Vagina (tissue), 2 donors: ENCODE measurements around the gene LTV1. TPM values are rescaled to one million over a fixed set of nuclear protein-coding genes. Genes with fewer than 3 reads are reported as not detected.
A peak's percentile ranks its signal among the peaks of the same experiment; 100 is the strongest.
"Not testable (repeated sequence)": the region's sequence is repeated elsewhere in the genome, so short reads cannot be mapped to it uniquely, and the experiment has no call there.

ENCODE experiments used
- DNase-seq, 2 donors: peaks; one replicate each; pipeline ENCODE4 v3.0.0-alpha.2; 2017; ENCODE audit errors: extremely low spot score in 2 of 2
- H3K27ac ChIP-seq: fragments of 200-600 bp; sonication (generic); one replicate; pipeline ENCODE4 v1.5.1; 2019
- H3K27me3 ChIP-seq: fragments of 200-600 bp; sonication (generic); one replicate; pipeline ENCODE4 v1.5.1; 2019
- H3K36me3 ChIP-seq, 2 donors: fragments of 200-600 bp; sonication (generic); one replicate each; pipeline ENCODE4 v1.5.1; 2017 to 2019
- H3K4me1 ChIP-seq: fragments of 200-600 bp; sonication (generic); one replicate; pipeline ENCODE4 v1.5.1; 2019
- H3K4me3 ChIP-seq, 2 donors: fragments of 200-600 bp; sonication (generic); 1 replicate in 1 of 2; 2 replicates in 1 of 2; pipeline ENCODE4 v1.5.1; 2016 to 2019
- H3K9me3 ChIP-seq: fragments of 200-600 bp; sonication (generic); one replicate; pipeline ENCODE4 v1.5.1; 2019
- CTCF ChIP-seq, 3 experiments: fragments of 450-650 bp in 2 of 3; fragments of 200-600 bp in 1 of 3; sonication (generic) in 1 of 3; IDR thresholded peaks; one replicate each; pipeline ENCODE4 v1.5.1; 2017 to 2019; ENCODE audit warnings: antibody characterized with exemption in 3 of 3, mild to moderate bottlenecking in 2 of 3, moderate library complexity in 2 of 3
- POLR2A ChIP-seq, 2 donors: fragments of 450-650 bp; IDR thresholded peaks; one replicate each; pipeline ENCODE4 v1.6.1; 2017; ENCODE audit warnings: antibody characterized with exemption in 2 of 2, mild to moderate bottlenecking in 2 of 2, moderate library complexity in 2 of 2
- POLR2AphosphoS5 ChIP-seq, 2 donors: sonication (generic); formaldehyde crosslinking; IDR thresholded peaks; one replicate each; pipeline ENCODE4 v1.9.0; 2017; ENCODE audit warnings: antibody characterized with exemption in 2 of 2, mild to moderate bottlenecking in 2 of 2, low read depth in 1 of 2; ENCODE audit not compliant: insufficient read depth in 1 of 2
- intact Hi-C: fragments of 100-400 bp; cut with DNase I; formaldehyde crosslinking; loops from one replicate; pipeline ENCODE4 v1.15.1; 2023
- total RNA-seq: library from RNA; depleted of rRNA; stranded (reverse); fragments of >200 nt; gene quantifications from one replicate; pipeline ENCODE4 v1.2.3, GENCODE V29; 2016

Gene LTV1, protein sequence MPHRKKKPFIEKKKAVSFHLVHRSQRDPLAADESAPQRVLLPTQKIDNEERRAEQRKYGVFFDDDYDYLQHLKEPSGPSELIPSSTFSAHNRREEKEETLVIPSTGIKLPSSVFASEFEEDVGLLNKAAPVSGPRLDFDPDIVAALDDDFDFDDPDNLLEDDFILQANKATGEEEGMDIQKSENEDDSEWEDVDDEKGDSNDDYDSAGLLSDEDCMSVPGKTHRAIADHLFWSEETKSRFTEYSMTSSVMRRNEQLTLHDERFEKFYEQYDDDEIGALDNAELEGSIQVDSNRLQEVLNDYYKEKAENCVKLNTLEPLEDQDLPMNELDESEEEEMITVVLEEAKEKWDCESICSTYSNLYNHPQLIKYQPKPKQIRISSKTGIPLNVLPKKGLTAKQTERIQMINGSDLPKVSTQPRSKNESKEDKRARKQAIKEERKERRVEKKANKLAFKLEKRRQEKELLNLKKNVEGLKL
- 23.3 TPM for total RNA-seq

DNA sequence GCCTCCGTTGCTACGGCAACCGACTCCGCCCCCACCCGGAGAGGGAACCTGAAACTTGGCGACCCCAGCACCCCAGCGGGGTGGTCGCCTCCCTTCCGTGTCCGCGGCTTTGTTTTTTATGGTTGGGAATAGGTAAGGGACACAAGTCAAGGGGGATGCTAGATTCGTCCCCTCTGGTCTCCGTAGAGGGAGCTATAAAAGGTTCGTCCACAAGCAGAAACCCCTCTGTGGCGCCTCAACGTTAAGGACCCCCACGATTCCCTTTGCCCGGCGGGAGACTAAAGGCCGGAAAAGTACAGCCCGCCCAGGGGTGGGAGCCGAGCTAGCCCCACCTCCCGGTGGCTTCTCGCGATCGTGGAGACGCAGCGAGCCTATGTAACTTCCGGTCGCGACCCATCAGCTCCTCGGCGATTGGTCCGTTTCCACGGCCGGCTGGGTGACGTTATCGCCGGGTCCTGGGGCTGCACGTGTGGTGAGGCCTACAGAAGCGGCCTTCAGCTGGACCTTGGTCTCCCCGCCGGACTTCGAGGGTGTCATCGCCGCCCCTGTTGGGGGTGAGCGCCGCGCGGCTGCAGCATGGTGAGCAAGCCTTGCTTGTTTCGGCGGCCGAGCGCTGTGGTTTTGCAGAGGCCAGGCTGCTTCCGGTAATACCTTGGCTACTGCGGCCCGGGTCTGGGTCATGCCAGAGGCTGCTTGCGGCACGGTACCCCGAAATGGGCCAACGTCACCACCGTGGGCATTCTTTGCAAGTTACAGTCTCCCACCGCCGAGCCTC lies at the start of gene LTV1:
Gene LTV1 (plus strand): TSS at position 437 of the 775 bp plus-strand sequence. CDS start 140 bp downstream, at position 577.
- Histone ChIP-seq H3K4me1 (peaks cover 26% of the 10 kb centered on the region), H3K4me3 (peak within 1 kb of the TSS; percentile 78 to 89), H3K27me3 (no peaks in the 10 kb centered on the region), H3K27ac (peak within 1 kb of the TSS; percentile 97), H3K9me3 (no peaks in the 10 kb centered on the region), H3K36me3 (peaks cover 2 to 35% of the 10 kb centered on the region in 2 donors)
- DNase-seq = peak; percentile 97 to 98
- TF ChIP-seq POLR2AphosphoS5 (IDR thresholded peaks at IDR 0.05; ENCODE audit: insufficient read depth in 1 of 2, low read depth in 1 of 2) (peak; percentile 89 to 91), CTCF (IDR thresholded peaks at IDR 0.05) (no peak), POLR2A (IDR thresholded peaks at IDR 0.05) (peak in 1 of 2 donors; percentile 70)
- intact Hi-C loops = loop anchor here (10.0 kb wide), 1 partner anchor 172 kb away; no protein-coding TSS in a partner anchor

DNA sequence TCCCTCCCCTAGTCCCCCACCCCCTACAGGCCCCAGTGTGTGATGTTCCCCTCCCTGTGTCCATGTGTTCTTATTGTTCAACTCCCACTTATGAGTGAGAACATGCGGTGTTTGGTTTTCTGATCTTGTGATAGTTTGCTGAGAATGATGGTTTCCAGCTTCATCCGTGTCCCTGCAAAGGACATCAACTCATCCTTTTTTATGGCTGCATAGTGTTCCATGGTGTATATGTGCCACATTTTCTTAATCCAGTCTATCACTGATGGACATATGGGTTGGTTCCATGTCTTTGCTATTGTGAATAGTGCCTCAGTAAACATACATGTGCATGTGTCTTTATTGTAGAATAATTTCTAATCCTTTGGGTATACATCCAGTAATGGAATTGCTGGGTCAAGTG lies 46.6 kb upstream of the LTV1 start:
- H3K27me3 ChIP-seq, H3K27ac ChIP-seq, H3K4me1 ChIP-seq, DNase-seq, H3K9me3 ChIP-seq, intact Hi-C loops, H3K4me3 ChIP-seq, H3K36me3 ChIP-seq: not testable (repeated sequence)

DNA sequence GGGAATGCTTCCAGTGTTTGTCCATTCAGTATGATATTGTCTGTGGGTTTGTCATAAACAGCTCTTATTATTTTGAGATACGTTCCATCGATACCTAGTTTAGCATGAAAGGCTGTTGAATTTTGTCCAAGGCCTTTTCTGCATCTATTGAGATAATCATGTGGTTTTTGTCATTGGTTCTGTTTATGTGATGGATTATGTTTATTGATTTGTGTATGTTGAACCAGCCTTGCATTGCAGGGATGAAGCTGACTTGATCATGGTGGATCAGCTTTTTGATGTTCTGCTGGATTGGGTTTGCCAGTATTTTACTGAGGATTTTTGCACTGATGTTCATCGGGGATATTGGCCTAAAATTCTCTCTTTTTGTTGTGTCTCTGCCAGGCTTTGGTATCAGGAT lies 44.7 kb upstream of the LTV1 start:
- H3K36me3 ChIP-seq, H3K4me1 ChIP-seq, H3K4me3 ChIP-seq, intact Hi-C loops, H3K27ac ChIP-seq, H3K9me3 ChIP-seq, H3K27me3 ChIP-seq, DNase-seq: not testable (repeated sequence)

GRCh38 chr6:143802833-143803565 lies 40.1 kb upstream of the LTV1 start:
- Histone ChIP-seq H3K4me1 (no peaks in the 10 kb centered on the region), H3K27ac (no peak overlapping the region), H3K36me3 (peaks cover 0 to 5% of the 10 kb centered on the region in 2 donors), H3K4me3 (no peak overlapping the region), H3K9me3 (no peaks in the 10 kb centered on the region), H3K27me3 (no peaks in the 10 kb centered on the region)
- TF ChIP-seq POLR2AphosphoS5 (IDR thresholded peaks at IDR 0.05; ENCODE audit: insufficient read depth in 1 of 2, low read depth in 1 of 2) = no peak
- no peak for TF ChIP-seq CTCF (IDR thresholded peaks at IDR 0.05)
- no peak for TF ChIP-seq POLR2A (IDR thresholded peaks at IDR 0.05)
- intact Hi-C loops = no loop called here
- DNase-seq = no peak

- Histone ChIP-seq H3K36me3 (peaks cover 0 to 5% of the 10 kb centered on the region in 2 donors), H3K9me3 (no peaks in the 10 kb centered on the region), H3K27ac (no peak overlapping the region), H3K4me1 (no peaks in the 10 kb centered on the region), H3K4me3 (no peak overlapping the region), H3K27me3 (no peaks in the 10 kb centered on the region)
- no peak for TF ChIP-seq POLR2A (IDR thresholded peaks at IDR 0.05)
- TF ChIP-seq POLR2AphosphoS5 (IDR thresholded peaks at IDR 0.05; ENCODE audit: insufficient read depth in 1 of 2, low read depth in 1 of 2) = no peak
- TF ChIP-seq CTCF (IDR thresholded peaks at IDR 0.05) = no peak
- DNase-seq = no peak
- intact Hi-C loops = no loop called here
These were observed 39.2 kb upstream of the LTV1 start for GRCh38 chr6:143803769-143804568.
